BJ (cell line): ENCODE data around the gene HLX. TPM values are rescaled to one million over a fixed set of nuclear protein-coding genes. Genes with fewer than 3 reads are reported as not detected.

Experiments used
- CTCF ChIA-PET: fragments of 350-600 bp; formaldehyde crosslinking; extraction: SDS; loops from one replicate; lab custom pipeline; 2021; ENCODE audit warnings: antibody characterized with exemption, inconsistent platforms; lab: Yijun Ruan, JAX
- POLR2A ChIA-PET: fragments of 300-600 bp; sonication (Branson Sonifier 250); formaldehyde crosslinking; extraction: SDS; loops from one replicate; lab custom pipeline; 2021; ENCODE audit warnings: antibody characterized with exemption; lab: Charles Lee
- DNase-seq: peaks from one replicate; pipeline ENCODE4 v3.0.0-alpha.2; 2011; ENCODE audit warnings: low read depth
- H3K27me3 ChIP-seq: 2 replicates; pipeline ENCODE4 v1.6.0; 2011; ENCODE audit warnings: low read length; ENCODE audit not compliant: control insufficient read depth, insufficient read depth
- H3K36me3 ChIP-seq: 2 replicates; pipeline ENCODE4 v1.5.1; 2011; ENCODE audit warnings: low read length; ENCODE audit not compliant: control insufficient read depth, insufficient read depth
- H3K4me3 ChIP-seq: 2 replicates; pipeline ENCODE4 v1.5.1; 2011; ENCODE audit warnings: low read depth, mild to moderate bottlenecking, control low read depth, low read length
- CTCF ChIP-seq: IDR thresholded peaks from 2 replicates; pipeline ENCODE4 v1.5.1; 2011; ENCODE audit warnings: low read depth, mild to moderate bottlenecking, control low read depth, inconsistent platforms, low read length, moderate library complexity; ENCODE audit not compliant: insufficient read depth
- polyA plus RNA-seq: library from polyadenylated mRNA; depleted of rRNA; stranded (reverse); fragments of >200 nt; gene quantifications from 2 replicates; pipeline ENCODE4 v1.2.3, GENCODE V29; 2011

HLX gene
- polyA plus RNA-seq, 1 experiment: 4.2 TPM

GRCh38 chr1:220900842-220901241, 21.6 kb downstream of the HLX start:
- CTCF ChIA-PET: no interaction called here
- no peak for DNase-seq
- POLR2A ChIA-PET: no interaction called here
- Histone ChIP-seq H3K27me3 (no peaks in the 10 kb centered on the region), H3K36me3 (no peaks in the 10 kb centered on the region), H3K4me3 (no peak overlapping the region)
- no peak for TF ChIP-seq CTCF

GRCh38 chr1:220901881-220902280, 22.6 kb downstream of the HLX start:
- CTCF ChIA-PET: no interaction called here
- no peak for TF ChIP-seq CTCF
- POLR2A ChIA-PET: no interaction called here
- no peak overlapping the region for H3K4me3 ChIP-seq
- H3K27me3 ChIP-seq: no peaks in the 10 kb centered on the region
- no peak for DNase-seq
- H3K36me3 ChIP-seq: no peaks in the 10 kb centered on the region

GRCh38 chr1:220902916-220903315, 23.7 kb downstream of the HLX start:
- no peak overlapping the region for H3K4me3 ChIP-seq
- no peak for DNase-seq
- H3K36me3 ChIP-seq: no peaks in the 10 kb centered on the region
- no peaks in the 10 kb centered on the region for H3K27me3 ChIP-seq
- no peak for TF ChIP-seq CTCF
- ChIA-PET CTCF (interaction anchor here (0.6 kb wide), 1 partner anchor 263 kb away, joined by 3 read pairs; no protein-coding TSS in a partner anchor), POLR2A (no interaction called here)

GRCh38 chr1:220904876-220905275, 25.6 kb downstream of the HLX start:
- no peak for DNase-seq
- TF ChIP-seq CTCF: no peak
- H3K27me3 ChIP-seq: no peaks in the 10 kb centered on the region
- H3K36me3 ChIP-seq: no peaks in the 10 kb centered on the region
- ChIA-PET POLR2A (no interaction called here), CTCF (interaction anchor here (0.9 kb wide), 1 partner anchor 16 kb away, joined by 3 read pairs; no protein-coding TSS in a partner anchor)
- no peak overlapping the region for H3K4me3 ChIP-seq

- Histone ChIP-seq H3K27me3 (no peaks in the 10 kb centered on the region), H3K36me3 (no peaks in the 10 kb centered on the region), H3K4me3 (no peak overlapping the region)
- ChIA-PET CTCF (interaction anchor here (0.9 to 1.4 kb wide), 3 partner anchors 11 to 529 kb away, joined by 3 to 6 read pairs (median 3); no protein-coding TSS in a partner anchor), POLR2A (no interaction called here)
- DNase-seq: no peak
- no peak for TF ChIP-seq CTCF
These were observed 26.7 kb downstream of the HLX start for GRCh38 chr1:220905650-220906560.
